Raji (cell line): ENCODE results near the gene ELL3.

Experiments
- POLR2A ChIP-seq: IDR thresholded peaks from 2 replicates; pipeline ENCODE4 v1.6.1; 2011; ENCODE audit warnings: low read depth, low read length, control low read depth; ENCODE audit not compliant: insufficient read depth

Gene ELL3

DNA sequence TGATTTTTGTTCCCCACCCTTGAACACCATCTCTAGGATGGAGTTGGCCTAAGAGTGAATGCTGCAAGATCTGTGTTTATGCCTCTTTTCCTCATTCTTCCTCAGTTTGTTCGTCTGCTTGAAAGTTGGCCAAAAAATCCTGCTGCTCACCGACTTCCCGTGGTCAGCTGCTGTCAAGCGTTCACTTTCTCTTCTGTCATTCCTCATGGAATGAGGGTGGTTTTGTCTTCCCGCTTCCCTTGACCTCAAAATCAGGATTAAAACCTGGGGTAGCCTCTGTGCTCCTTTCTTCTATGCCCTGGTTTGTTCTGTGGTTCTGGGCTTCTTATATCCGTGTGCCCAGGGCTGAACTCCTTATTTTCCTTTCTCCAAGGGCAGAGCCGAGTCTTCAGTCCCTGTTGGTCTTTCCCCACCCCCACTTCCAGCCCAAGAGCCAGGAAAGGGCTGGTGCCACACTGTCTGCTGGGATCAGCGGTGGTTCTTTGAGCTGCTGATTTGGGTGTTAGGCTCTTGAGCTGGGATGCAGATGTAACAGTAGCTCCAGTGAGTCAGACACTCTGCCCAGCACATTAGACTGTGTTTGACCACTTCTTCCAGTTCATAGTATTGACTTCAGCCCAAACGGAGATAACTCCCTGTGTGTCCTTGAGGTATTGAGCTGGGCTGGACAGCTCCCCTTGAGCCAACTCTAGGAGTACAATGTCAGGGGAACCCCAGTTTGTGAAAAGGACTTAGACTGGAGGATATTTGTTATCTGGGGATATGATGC is 17.7 kb upstream of the ELL3 start:
- no peak for TF ChIP-seq POLR2A

DNA sequence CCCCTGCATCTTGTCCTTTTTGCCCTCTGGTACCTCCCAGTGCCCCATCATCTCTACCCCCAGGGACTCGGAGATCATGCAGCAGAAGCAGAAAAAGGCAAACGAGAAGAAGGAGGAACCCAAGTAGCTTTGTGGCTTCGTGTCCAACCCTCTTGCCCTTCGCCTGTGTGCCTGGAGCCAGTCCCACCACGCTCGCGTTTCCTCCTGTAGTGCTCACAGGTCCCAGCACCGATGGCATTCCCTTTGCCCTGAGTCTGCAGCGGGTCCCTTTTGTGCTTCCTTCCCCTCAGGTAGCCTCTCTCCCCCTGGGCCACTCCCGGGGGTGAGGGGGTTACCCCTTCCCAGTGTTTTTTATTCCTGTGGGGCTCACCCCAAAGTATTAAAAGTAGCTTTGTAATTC is 16.9 kb upstream of the ELL3 start:
- TF ChIP-seq POLR2A: no peak

DNA sequence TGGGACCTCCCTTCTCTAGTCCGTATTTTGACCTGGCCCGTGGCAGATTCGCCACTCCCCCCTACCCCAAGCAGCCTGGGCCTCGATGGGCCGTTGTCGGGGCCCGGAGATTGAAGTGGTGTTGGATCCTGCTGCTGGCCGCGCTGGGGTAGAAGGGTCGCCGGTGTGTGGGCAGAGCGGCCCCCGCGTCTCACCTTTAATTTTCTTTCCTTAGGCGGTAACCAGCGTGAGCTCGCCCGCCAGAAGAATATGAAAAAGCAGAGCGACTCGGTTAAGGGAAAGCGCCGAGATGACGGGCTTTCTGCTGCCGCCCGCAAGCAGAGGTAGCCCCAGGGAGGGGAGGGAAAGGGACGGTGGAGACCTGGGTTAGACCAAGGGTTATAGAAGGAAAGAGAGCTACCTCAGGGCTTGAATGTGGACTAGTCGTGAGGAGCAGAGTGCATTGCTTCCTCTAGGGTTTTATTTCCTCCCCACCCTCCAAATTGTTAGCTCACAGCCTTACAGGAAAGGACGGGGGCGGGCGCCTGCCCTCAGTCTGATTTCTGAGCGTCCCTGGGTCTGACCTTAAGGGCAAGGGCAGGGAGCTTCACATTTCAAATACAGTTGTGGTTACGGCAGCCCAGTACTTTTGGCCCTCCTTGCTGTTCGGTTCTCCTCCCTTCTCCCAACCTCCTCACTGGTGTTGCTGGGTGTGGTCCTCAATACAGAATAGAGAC is 16.2 kb upstream of the ELL3 start:
- peak; percentile 28; the same call in 1 of the 2 replicates for TF ChIP-seq POLR2A

DNA sequence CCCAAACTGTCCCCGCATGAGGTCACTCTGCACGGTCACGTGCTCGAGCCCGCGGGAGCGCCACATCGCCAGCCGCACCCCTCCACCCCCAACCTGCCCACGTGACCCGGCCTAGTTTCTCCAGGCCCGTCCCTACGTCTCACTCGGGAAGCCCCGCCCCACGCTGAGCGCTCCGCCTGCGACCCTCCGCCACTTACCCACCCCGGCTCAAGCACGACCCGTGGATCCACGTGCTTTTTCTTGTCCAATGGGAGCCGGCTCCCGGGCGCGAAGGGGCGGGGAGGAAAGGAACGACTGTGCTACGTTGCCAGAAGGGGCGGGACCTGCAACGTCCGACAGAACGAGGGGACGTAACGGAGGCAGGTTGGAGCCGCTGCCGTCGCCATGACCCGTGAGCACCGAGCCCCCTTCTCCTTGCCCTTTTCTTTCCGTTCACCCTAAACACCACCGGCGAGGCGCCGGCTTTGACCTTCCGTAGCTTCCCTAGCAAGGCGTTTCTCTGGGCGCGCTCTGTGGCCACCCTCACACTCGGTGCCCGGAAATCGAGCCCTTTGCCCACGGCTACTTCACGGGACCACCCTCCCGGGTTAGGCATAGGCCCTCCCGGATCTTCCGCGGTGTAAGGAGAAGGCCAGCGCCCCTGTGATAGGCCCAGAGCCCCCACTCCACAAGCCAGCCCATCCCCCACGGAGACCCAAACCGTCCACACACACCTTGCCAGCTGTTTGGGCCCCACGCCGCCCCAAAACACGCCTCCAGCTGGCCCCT is 15.4 kb upstream of the ELL3 start, which contains the start of gene SERF2:
TSS of gene SERF2 (plus strand) at position 328 of the 768 bp plus-strand sequence. CDS start at position 385, 57 bp downstream.
- TF ChIP-seq POLR2A: peak; percentile 93

DNA sequence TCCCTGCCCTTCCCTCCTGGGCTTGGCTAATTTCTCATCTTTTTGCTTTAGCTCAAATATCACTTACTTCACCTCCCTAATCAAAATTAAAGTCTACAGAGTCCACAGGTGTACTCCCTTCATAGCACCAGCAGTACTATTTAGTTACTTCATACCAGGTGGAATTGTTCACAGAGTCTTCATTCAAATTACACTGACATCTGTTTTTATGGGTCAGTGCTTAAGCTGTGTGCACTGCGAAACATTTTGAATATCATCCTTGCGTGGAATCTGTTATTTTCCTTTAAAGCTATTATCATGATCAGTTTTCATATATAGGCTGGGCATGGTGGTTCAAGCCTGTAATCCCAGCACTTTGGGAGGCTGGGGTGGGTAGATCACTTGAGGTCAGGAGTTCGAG is 12.6 kb upstream of the ELL3 start:
- peak; percentile 59; the same call in 1 of the 2 replicates for TF ChIP-seq POLR2A

DNA sequence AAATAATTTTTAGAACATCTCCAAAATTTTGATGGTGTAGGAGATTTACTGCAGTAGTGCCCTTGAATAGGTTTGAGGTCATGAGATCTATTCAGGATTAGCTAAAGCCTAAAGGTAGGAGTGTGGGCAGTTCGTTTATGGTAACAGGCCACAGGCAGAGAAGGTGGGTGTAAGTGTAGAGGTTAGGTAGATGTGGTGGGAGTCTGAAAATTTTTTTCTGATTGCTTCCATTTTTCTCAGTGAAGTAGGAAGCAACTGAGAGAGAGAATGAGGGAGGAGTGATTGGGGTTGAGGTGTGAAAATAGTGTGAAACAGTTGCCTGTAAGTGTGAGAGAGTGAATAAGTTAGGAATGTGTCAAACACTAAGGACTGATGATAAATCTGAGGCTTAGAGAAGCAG is 2.2 kb upstream of the ELL3 start:
- no peak for TF ChIP-seq POLR2A

DNA sequence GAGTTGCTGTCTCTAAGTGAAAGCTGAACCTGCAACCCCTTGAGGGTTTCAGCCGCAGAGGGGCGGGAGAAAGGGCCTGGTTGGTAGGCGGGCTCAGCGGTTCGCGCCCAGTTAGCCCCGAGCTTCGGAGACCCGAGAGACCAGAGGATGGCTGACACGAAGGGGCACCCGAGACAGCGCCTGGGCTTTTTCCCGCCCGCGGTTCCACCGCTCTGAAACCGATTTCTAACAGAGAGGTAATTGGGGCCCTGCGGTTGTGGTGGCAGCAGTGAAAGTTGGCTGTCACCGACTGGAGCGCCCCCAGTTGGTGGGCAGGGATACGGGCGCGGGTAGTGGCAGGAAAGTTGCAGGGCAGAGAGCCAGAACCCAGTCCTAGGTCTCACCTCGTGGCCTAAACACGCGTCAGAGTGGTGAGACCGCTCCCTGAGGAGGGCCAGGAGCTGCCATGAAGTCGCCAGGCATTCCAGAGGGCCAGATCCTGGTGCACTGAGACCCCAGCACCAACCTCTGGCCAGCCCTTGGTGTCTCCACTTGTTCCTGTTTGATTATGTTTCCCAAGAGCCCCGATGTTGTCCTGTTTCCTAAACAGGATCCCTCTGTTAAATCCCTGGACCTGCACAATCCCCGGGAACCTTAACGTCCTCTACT is 625 bp upstream of the ELL3 start:
- peak; percentile 69 for TF ChIP-seq POLR2A

DNA sequence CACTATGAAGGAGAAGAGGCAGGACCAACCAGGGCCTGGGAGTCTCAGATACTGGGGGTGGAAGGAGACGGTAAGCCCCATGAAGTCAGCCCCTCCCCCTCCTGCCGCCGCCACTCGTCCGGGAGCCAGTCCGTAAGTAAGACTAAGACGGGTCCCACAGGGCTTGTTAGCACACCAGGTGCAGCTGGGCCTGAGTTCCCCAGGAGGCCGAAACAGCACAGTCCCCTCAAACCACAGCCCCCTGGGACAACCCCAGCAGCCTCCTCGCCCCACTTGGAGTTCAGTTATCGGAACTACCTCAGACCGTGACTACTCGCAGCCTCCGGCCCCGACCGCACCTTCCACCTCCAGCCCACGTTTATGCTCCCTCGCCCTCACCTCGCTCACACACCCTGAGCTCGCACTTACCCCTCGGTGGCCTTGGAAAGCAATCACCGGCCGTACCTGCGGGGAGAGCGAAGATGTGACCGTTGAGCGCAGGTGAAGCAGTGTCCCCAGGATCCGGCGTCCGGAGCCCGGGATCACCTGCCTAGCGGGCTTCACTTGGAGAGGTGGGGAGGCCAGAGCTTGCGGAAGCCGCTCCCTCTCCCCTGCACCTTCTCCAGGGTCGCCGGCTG is 557 bp downstream of the ELL3 start:
- no peak for TF ChIP-seq POLR2A

DNA sequence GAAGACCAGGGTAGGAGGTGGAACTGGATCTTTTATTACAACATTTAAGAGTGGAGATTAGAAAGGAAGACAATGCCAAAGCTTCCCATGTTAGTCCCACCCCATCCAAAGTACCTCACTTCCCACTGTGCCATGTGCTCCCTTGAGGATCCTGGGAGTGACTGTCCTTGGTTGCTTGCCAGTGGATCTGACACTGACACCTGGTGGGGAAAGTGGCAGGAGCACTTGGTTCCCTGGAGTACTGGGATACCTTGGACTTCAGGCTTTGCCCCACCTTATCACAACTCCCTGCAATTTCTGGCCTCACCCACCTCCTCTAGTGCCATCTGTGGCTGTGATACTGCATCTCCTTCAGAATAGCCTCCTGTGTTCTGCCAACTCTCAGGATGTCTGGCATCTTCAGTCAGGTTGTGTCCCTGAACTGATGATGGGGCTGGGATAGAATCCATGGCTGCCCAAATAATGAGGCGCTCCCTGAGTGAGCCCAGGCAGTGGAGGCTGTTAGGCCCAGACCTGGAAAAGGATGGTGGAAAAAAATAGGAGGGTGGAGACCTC is 1.3 kb downstream of the ELL3 start:
- TF ChIP-seq POLR2A: no peak

DNA sequence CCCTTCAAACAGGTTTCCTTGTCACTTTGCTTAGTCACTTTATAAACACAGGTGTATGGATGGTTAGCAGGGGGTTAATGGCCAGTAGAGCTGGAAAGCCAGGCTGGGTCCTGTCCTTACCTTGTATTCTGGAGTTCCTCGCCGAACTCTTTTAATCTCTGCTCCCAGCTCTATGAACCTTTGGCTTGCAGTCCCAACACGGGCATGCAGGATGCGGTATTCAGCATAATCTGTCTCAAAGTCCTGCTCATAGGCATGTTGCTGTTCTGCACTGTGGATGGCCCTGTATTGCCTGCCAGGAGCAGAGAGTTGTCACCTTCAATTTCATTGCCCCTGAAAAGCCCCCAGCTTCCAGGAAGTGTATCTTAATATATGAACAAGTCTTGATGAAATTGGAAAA is 2.7 kb downstream of the ELL3 start:
- TF ChIP-seq POLR2A: no peak

DNA sequence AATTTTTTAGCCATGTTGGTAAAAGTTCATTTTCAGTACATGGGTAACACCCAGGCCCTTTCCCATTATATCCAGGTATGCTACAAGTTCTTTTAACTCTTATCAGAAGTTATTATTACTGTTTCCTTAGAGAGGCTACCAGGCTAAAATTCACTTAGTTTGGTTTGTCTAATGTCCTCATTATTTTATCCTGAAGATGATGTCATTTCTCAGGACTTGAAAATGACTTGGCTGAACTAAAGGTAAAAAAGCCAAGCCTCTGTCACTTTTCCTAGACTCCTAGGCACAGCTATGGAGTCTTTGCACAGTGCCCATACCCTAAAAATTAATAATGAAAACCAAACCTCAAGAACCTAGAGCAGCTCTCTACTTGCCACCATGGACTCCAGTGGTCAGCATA is 4.1 kb downstream of the ELL3 start:
- no peak for TF ChIP-seq POLR2A

DNA sequence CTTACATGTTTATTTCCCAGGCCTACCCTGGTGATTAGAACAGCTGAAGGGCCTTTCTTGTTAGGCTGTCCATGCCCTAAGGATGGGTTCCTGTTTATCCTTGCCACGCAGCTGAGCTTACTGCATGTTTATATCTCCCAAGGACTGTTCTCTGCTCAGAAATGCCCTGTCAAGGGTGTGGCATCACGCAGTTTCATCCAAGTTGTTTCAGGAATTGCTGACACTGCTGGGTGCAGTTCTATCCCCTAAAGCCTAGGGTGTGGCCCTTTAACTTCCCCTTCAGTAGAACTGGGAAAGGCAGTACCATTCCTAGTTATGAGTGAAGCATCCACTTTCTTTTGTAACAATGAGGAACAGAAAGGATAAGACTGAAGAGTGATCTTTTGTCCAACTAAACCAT is 5.0 kb downstream of the ELL3 start:
- peak; percentile 27; the same call in 1 of the 2 replicates for TF ChIP-seq POLR2A

DNA sequence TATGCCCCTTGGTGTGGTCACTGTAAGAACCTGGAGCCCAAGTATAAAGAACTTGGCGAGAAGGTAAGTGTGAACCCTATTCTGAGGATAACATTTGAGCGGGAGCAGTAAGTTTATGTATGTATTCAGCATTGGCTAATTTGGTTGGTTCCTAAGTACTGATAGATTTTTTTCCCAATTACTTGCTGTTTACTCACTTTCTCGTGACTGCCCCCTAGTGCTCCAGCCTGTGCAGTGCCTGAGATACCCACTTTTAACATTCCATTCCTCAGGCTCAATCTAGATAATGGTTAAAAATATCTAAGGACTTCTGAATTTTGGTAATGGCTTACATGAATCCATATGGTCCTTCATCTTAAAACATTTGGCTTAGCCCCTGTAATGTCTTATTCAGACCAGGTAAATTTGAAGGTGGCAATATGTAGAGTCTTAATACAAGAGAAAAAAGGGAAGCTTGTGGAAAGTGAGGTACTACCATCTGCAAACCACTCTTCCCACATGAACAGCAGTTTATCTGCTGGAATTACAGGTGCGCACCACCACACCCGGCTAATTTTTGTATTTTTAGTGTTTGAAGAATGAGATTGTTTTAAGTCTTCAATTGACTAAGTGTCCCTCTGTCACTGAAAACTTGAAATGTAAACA is 7.1 kb downstream of the ELL3 start:
- TF ChIP-seq POLR2A: 0 out of 2 replicates have a peak, but pooled peaks have one; percentile 14

DNA sequence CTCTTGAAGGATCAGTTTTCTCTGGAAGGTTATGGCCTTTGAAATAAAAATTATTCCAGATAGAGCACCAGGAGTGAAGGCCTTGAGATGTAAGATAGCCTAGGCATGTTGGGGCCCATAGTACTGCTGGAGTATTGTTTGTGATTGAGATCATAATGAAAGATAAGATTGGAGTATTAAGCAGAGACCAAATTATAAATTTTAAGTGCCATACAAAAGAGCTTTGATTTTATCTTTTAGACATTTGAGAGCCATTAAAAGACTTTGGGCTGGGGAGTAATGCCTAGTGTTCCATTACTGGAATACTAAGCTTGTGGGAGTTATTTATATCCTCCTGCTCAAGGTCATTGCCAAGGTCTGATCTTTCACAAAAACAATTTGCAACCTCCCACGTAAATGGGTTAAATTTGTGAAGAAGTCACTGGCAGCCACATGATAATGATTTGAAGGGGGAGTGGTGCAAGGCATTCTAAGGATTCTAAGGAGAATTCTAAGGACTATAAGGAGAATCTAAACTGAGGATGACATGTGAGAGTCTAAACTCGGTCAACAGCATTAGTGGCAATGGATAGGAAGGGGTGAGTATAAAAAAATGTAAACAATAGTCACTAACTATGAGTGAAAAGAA is 12.8 kb downstream of the ELL3 start:
- TF ChIP-seq POLR2A: no peak

DNA sequence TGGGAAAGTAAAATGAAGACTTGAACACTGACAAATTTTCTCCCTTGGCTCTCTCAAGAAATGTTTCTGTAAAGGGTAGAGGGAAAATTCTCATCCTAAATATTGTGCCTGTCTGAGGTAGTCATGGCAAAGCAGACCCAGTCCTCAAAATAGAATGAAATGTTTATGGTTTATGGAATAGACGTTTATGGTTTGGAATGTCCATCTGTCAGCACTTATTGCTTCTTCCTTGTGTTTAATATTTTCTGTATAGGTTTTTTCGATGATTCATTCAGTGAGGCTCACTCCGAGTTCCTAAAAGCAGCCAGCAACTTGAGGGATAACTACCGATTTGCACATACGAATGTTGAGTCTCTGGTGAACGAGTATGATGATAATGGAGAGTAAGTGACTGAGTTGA is 13.9 kb downstream of the ELL3 start:
- TF ChIP-seq POLR2A: no peak
